ENCODE results near the gene SEC61A1. TPM values are rescaled to one million over a fixed set of nuclear protein-coding genes. Genes with fewer than 3 reads are reported as not detected.
A peak's percentile ranks its signal among the peaks of the same experiment; 100 is the strongest.

Gene SEC61A1
- total RNA-seq, 4 donors from 2014 or later, result 75.1 to 139 (median 124) TPM

DNA sequence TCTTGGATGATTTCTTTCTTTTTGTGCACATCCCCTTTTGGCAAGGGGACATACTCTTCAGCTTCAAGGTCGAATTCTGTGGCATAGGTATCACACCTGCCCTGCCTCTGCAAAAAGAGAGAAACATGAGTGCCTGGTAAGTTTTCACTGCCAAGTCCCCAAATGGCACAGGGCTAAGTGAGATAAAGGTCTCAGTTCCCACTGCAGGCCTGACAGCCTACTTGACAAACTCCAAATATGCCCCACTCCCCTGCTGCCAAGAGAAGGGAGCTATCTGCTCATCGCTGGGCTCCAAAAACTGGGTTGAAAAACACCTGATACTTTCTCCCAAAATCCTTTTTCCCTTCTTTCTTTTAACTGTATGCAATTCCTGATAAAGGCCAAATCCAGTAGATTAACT, 48.4 kb downstream of the SEC61A1 start:
- Histone ChIP-seq H3K9me3 (no peaks in the 10 kb centered on the region), H3K36me3 (peaks cover 0 to 35% (median 0%) of the 10 kb centered on the region in 3 donors), H3K27me3 (no peaks in the 10 kb centered on the region), H3K27ac (no peak overlapping the region), H3K4me1 (no peaks in the 10 kb centered on the region), H3K4me3 (no peak overlapping the region)
- DNase-seq, result no peak
- TF ChIP-seq, protein P1, sequence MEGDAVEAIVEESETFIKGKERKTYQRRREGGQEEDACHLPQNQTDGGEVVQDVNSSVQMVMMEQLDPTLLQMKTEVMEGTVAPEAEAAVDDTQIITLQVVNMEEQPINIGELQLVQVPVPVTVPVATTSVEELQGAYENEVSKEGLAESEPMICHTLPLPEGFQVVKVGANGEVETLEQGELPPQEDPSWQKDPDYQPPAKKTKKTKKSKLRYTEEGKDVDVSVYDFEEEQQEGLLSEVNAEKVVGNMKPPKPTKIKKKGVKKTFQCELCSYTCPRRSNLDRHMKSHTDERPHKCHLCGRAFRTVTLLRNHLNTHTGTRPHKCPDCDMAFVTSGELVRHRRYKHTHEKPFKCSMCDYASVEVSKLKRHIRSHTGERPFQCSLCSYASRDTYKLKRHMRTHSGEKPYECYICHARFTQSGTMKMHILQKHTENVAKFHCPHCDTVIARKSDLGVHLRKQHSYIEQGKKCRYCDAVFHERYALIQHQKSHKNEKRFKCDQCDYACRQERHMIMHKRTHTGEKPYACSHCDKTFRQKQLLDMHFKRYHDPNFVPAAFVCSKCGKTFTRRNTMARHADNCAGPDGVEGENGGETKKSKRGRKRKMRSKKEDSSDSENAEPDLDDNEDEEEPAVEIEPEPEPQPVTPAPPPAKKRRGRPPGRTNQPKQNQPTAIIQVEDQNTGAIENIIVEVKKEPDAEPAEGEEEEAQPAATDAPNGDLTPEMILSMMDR (IDR thresholded peaks at IDR 0.05), result no peak
- no peak for TF ChIP-seq POLR2A (IDR thresholded peaks at IDR 0.05)

GRCh38 chr3:128103136-128103676, 51.0 kb downstream of the SEC61A1 start:
- no peaks in the 10 kb centered on the region for H3K9me3 ChIP-seq
- TF ChIP-seq, protein P1 (IDR thresholded peaks at IDR 0.05), result no peak
- TF ChIP-seq POLR2A (IDR thresholded peaks at IDR 0.05), result no peak
- no peaks in the 10 kb centered on the region for H3K27me3 ChIP-seq
- H3K27ac ChIP-seq, result no peak overlapping the region
- no peak overlapping the region for H3K4me3 ChIP-seq
- no peaks in the 10 kb centered on the region for H3K4me1 ChIP-seq
- DNase-seq, result no peak
- peaks cover 0 to 20% (median 0%) of the 10 kb centered on the region in 3 donors for H3K36me3 ChIP-seq

DNA sequence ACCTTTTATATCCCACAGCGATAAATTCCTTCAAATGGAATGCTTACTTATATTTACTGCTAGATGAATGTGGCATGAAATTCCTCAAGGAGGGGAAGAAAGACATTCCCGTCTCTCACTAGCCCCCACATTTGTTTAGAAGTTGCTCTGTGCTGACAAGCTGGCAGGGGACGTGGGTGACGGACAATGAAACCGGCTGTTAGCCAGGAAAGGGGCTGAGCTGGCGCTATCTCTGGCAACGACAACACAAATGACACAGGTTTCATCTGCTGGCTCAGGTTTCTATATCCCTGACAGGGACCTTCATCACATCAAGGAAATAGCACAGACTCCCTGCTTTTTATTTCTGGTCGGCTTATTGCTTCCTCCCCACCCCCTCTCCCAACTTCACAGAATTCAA, 55.6 kb downstream of the SEC61A1 start:
- TF ChIP-seq, protein P1 (IDR thresholded peaks at IDR 0.05), result no peak
- no peak for TF ChIP-seq POLR2A (IDR thresholded peaks at IDR 0.05)
- peaks cover 0 to 21% (median 0%) of the 10 kb centered on the region in 3 donors for H3K36me3 ChIP-seq
- no peak for DNase-seq

DNA sequence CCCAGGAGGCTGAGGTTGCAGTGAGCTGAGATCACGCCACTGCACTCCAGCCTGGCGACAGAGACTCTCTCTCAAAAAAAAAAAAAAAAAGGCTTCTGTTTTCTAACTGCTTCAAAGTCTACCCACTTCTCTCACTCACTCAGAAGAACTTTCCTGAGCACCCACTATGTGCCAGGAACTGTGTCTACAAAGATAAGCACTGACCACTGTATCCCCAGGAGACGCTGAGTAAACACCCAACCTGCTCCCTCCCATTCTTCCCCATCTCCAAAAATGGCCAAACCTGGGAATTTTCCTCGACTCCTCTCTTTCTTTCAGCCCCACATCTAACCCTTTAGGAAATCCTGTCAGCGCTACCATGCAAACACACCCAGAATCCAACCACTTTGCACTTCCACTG, 58.9 kb downstream of the SEC61A1 start:
- H3K4me1 ChIP-seq, result peaks cover 0 to 5% (median 0%) of the 10 kb centered on the region in 4 donors
- H3K27ac ChIP-seq, result no peak overlapping the region
- no peaks in the 10 kb centered on the region for H3K27me3 ChIP-seq
- DNase-seq, result no peak
- H3K4me3 ChIP-seq, result no peak overlapping the region
- no peaks in the 10 kb centered on the region for H3K9me3 ChIP-seq
- peaks cover 0 to 13% (median 0%) of the 10 kb centered on the region in 3 donors for H3K36me3 ChIP-seq
- TF ChIP-seq, protein P1 (IDR thresholded peaks at IDR 0.05), result no peak
- TF ChIP-seq POLR2A (IDR thresholded peaks at IDR 0.05), result no peak

More for the DNA sequence above, 55.6 kb downstream of the SEC61A1 start:
- Histone ChIP-seq H3K27me3 (no peaks in the 10 kb centered on the region), H3K4me1 (peaks cover 0 to 1% (median 0%) of the 10 kb centered on the region in 4 donors), H3K27ac (no peak overlapping the region), H3K4me3 (no peak overlapping the region), H3K9me3 (no peaks in the 10 kb centered on the region)

GRCh38 chr3:128112357-128112968, 60.2 kb downstream of the SEC61A1 start:
- H3K4me1 ChIP-seq, result peaks cover 0 to 5% (median 0%) of the 10 kb centered on the region in 4 donors
- H3K4me3 ChIP-seq, result no peak overlapping the region
- H3K9me3 ChIP-seq, result no peaks in the 10 kb centered on the region
- peaks cover 0 to 13% (median 0%) of the 10 kb centered on the region in 3 donors for H3K36me3 ChIP-seq
- peak in 1 of 3 donors; percentile 36 for DNase-seq
- no peaks in the 10 kb centered on the region for H3K27me3 ChIP-seq
- TF ChIP-seq POLR2A (IDR thresholded peaks at IDR 0.05), result no peak
- TF ChIP-seq, protein P1 (IDR thresholded peaks at IDR 0.05), result no peak
- peak overlapping the region in 1 of 4 donors; percentile 38 for H3K27ac ChIP-seq
